ENCODE results near the gene PNPT1.
"Not testable (repeated sequence)": the region's sequence is repeated elsewhere in the genome, so short reads cannot be mapped to it uniquely, and the experiment has no call there.

PNPT1 gene

GRCh38 chr2:55721596-55722215 lies 28.1 kb upstream of the PNPT1 start:
- no peak overlapping the region for H3K4me3 ChIP-seq (ENCODE audit: low read length)
- TF ChIP-seq CTCF (conservative IDR thresholded peaks at IDR 0.05; ENCODE audit: low read depth, low read length) = no peak
- no peak for DNase-seq (ENCODE audit: low read depth)

GRCh38 chr2:55720417-55720816 lies 26.8 kb upstream of the PNPT1 start:
- no peak for DNase-seq (ENCODE audit: low read depth)
- TF ChIP-seq CTCF (conservative IDR thresholded peaks at IDR 0.05; ENCODE audit: low read depth, low read length) = no peak
- H3K4me3 ChIP-seq (ENCODE audit: low read length) = no peak overlapping the region

GRCh38 chr2:55719852-55720251 lies 26.2 kb upstream of the PNPT1 start:
- no peak for DNase-seq (ENCODE audit: low read depth)
- H3K4me3 ChIP-seq (ENCODE audit: low read length) = no peak overlapping the region
- no peak for TF ChIP-seq CTCF (conservative IDR thresholded peaks at IDR 0.05; ENCODE audit: low read depth, low read length)

GRCh38 chr2:55718165-55719008 lies 24.7 kb upstream of the PNPT1 start:
- peak; percentile 75 for TF ChIP-seq CTCF (conservative IDR thresholded peaks at IDR 0.05; ENCODE audit: low read depth, low read length)
- DNase-seq (ENCODE audit: low read depth) = peak; percentile 21
- H3K4me3 ChIP-seq (ENCODE audit: low read length) = no peak overlapping the region

GRCh38 chr2:55715626-55716025 lies 22.0 kb upstream of the PNPT1 start:
- no peak for TF ChIP-seq CTCF (conservative IDR thresholded peaks at IDR 0.05; ENCODE audit: low read depth, low read length)
- no peak for DNase-seq (ENCODE audit: low read depth)
- no peak overlapping the region for H3K4me3 ChIP-seq (ENCODE audit: low read length)

- not testable (repeated sequence) for H3K4me3 ChIP-seq (ENCODE audit: low read length); DNase-seq (ENCODE audit: low read depth)
Measured at GRCh38 chr2:55715178-55715577, 21.5 kb upstream of the PNPT1 start.

- no peak for DNase-seq (ENCODE audit: low read depth)
- no peak overlapping the region for H3K4me3 ChIP-seq (ENCODE audit: low read length)
- no peak for TF ChIP-seq CTCF (conservative IDR thresholded peaks at IDR 0.05; ENCODE audit: low read depth, low read length)
Measured at GRCh38 chr2:55712477-55713060, 18.9 kb upstream of the PNPT1 start.

All from retinal pigment epithelial cell (primary cell).